ENCODE data around the gene DDX41. TPM values are rescaled to one million over a fixed set of nuclear protein-coding genes. Genes with fewer than 3 reads are reported as not detected.

DDX41 gene
- polyA plus RNA-seq, 4 donors, result 85.1 to 97.1 (median 91.8) TPM

GRCh38 chr5:177500685-177501522 lies 15.9 kb downstream of the DDX41 start:
- DNase-seq (ENCODE audit: low read depth in 4 of 4, low spot score in 3 of 4), result peak; percentile 68 to 86 (median 81)

GRCh38 chr5:177499842-177500241 lies 16.9 kb downstream of the DDX41 start:
- DNase-seq (ENCODE audit: low read depth in 4 of 4, low spot score in 3 of 4), result no peak

- no peak for DNase-seq (ENCODE audit: low read depth in 4 of 4, low spot score in 3 of 4)
Observed at GRCh38 chr5:177498013-177498787, 18.6 kb downstream of the DDX41 start.

GRCh38 chr5:177497292-177498012 lies 19.3 kb downstream of the DDX41 start, which contains the start of gene PDLIM7:
Gene PDLIM7 (minus strand): TSS chr5:177497604. CDS start chr5:177496512, 1,092 bp downstream.
- peak; percentile 94 to 99 (median 96) for DNase-seq (ENCODE audit: low read depth in 4 of 4, low spot score in 3 of 4)

- DNase-seq (ENCODE audit: low read depth in 4 of 4, low spot score in 3 of 4), result peak; percentile 65 to 84 (median 82)
Observed at GRCh38 chr5:177496727-177497291, 20.0 kb downstream of the DDX41 start.

GRCh38 chr5:177496070-177496726 lies 20.6 kb downstream of the DDX41 start:
- no peak for DNase-seq (ENCODE audit: low read depth in 4 of 4, low spot score in 3 of 4)

GRCh38 chr5:177495243-177496060 lies 21.3 kb downstream of the DDX41 start:
- peak in 1 of 4 donors; percentile 67 for DNase-seq (ENCODE audit: low read depth in 4 of 4, low spot score in 3 of 4)

GRCh38 chr5:177494346-177495195 lies 22.2 kb downstream of the DDX41 start:
- DNase-seq (ENCODE audit: low read depth in 4 of 4, low spot score in 3 of 4), result peak in 1 of 4 donors; percentile 31

GRCh38 chr5:177493795-177494345 lies 22.9 kb downstream of the DDX41 start:
- DNase-seq (ENCODE audit: low read depth in 4 of 4, low spot score in 3 of 4), result no peak

GRCh38 chr5:177492841-177493240 lies 23.9 kb downstream of the DDX41 start:
- DNase-seq (ENCODE audit: low read depth in 4 of 4, low spot score in 3 of 4), result no peak

- DNase-seq (ENCODE audit: low read depth in 4 of 4, low spot score in 3 of 4), result no peak
Observed at GRCh38 chr5:177491983-177492746, 24.6 kb downstream of the DDX41 start.

- no peak for DNase-seq (ENCODE audit: low read depth in 4 of 4, low spot score in 3 of 4)
Observed at GRCh38 chr5:177491429-177491945, 25.3 kb downstream of the DDX41 start.

GRCh38 chr5:177490992-177491391 lies 25.8 kb downstream of the DDX41 start:
- no peak for DNase-seq (ENCODE audit: low read depth in 4 of 4, low spot score in 3 of 4)

- DNase-seq (ENCODE audit: low read depth in 4 of 4, low spot score in 3 of 4), result no peak
Observed at GRCh38 chr5:177490311-177490991, 26.3 kb downstream of the DDX41 start.

- DNase-seq (ENCODE audit: low read depth in 4 of 4, low spot score in 3 of 4), result no peak
Observed at GRCh38 chr5:177489119-177489716, 27.5 kb downstream of the DDX41 start.

GRCh38 chr5:177487975-177488374 lies 28.8 kb downstream of the DDX41 start:
- no peak for DNase-seq (ENCODE audit: low read depth in 4 of 4, low spot score in 3 of 4)

All from right renal pelvis (tissue), 4 donors.